WERI-Rb-1 (cell line): ENCODE measurements around the gene RAB36.

ENCODE experiments used
- DNase-seq: peaks from one replicate; pipeline ENCODE4 v3.0.0-alpha.2; 2020
- H3K27ac ChIP-seq: fragments of 250-450 bp; sonication (Bioruptor Pico); 2 replicates; pipeline ENCODE4 v1.5.1; 2020; ENCODE audit warnings: mild to moderate bottlenecking, moderate library complexity
- H3K27me3 ChIP-seq: fragments of 250-450 bp; sonication (Bioruptor Pico); 2 replicates; pipeline ENCODE4 v1.5.1; 2021; ENCODE audit warnings: mild to moderate bottlenecking, low read depth, moderate library complexity; ENCODE audit not compliant: insufficient read depth, severe bottlenecking
- H3K36me3 ChIP-seq: fragments of 250-450 bp; sonication (Bioruptor Pico); 2 replicates; pipeline ENCODE4 v1.5.1; 2020; ENCODE audit warnings: mild to moderate bottlenecking, moderate library complexity
- H3K4me3 ChIP-seq: 2 replicates; pipeline ENCODE4 v1.5.1; 2011; ENCODE audit warnings: low read depth, mild to moderate bottlenecking, control low read depth, low read length
- H3K9me3 ChIP-seq: fragments of 250-450 bp; sonication (Bioruptor Pico); 2 replicates; pipeline ENCODE4 v1.5.1; 2021; ENCODE audit warnings: mild to moderate bottlenecking, moderate library complexity; ENCODE audit not compliant: severe bottlenecking
- CTCF ChIP-seq: IDR thresholded peaks from 2 replicates; pipeline ENCODE4 v1.5.1; 2011; ENCODE audit warnings: low read depth, mild to moderate bottlenecking, control low read depth, inconsistent platforms, low read length

Gene RAB36

GRCh38 chr22:23106906-23107367 lies 38.3 kb upstream of the RAB36 start:
- H3K9me3 ChIP-seq = no peaks in the 10 kb centered on the region
- peaks cover 28% of the 10 kb centered on the region for H3K36me3 ChIP-seq
- peak overlapping the region; percentile 92 for H3K27ac ChIP-seq
- TF ChIP-seq CTCF = no peak
- DNase-seq = peak; percentile 81
- no peaks in the 10 kb centered on the region for H3K27me3 ChIP-seq
- no peak overlapping the region for H3K4me3 ChIP-seq

- peak; percentile 89 for DNase-seq
- peaks cover 25% of the 10 kb centered on the region for H3K36me3 ChIP-seq
- peak overlapping the region; percentile 92 for H3K27ac ChIP-seq
Observed at GRCh38 chr22:23107487-23108248, 37.6 kb upstream of the RAB36 start.

GRCh38 chr22:23108249-23109078 lies 36.8 kb upstream of the RAB36 start:
- Histone ChIP-seq H3K9me3 (no peaks in the 10 kb centered on the region), H3K36me3 (peaks cover 24% of the 10 kb centered on the region), H3K27me3 (no peaks in the 10 kb centered on the region), H3K4me3 (no peak overlapping the region), H3K27ac (peak overlapping the region; percentile 92)
- no peak for DNase-seq
- TF ChIP-seq CTCF = no peak

More at GRCh38 chr22:23107487-23108248, 37.6 kb upstream of the RAB36 start:
- no peak for TF ChIP-seq CTCF
- no peak overlapping the region for H3K4me3 ChIP-seq
- no peaks in the 10 kb centered on the region for H3K27me3 ChIP-seq
- H3K9me3 ChIP-seq = no peaks in the 10 kb centered on the region

GRCh38 chr22:23109079-23109347 lies 36.3 kb upstream of the RAB36 start:
- Histone ChIP-seq H3K27ac (peak overlapping the region; percentile 92), H3K4me3 (no peak overlapping the region), H3K27me3 (no peaks in the 10 kb centered on the region), H3K9me3 (no peaks in the 10 kb centered on the region), H3K36me3 (peaks cover 27% of the 10 kb centered on the region)
- no peak for TF ChIP-seq CTCF
- no peak for DNase-seq

- DNase-seq = peak; percentile 69
- Histone ChIP-seq H3K27me3 (no peaks in the 10 kb centered on the region), H3K9me3 (no peaks in the 10 kb centered on the region), H3K36me3 (peaks cover 27% of the 10 kb centered on the region), H3K27ac (peak overlapping the region; percentile 92), H3K4me3 (no peak overlapping the region)
- TF ChIP-seq CTCF = no peak
Observed at GRCh38 chr22:23109441-23109978, 35.8 kb upstream of the RAB36 start.
